ENCODE results near the gene SLIT1. TPM values are rescaled to one million over a fixed set of nuclear protein-coding genes. Genes with fewer than 3 reads are reported as not detected.

SLIT1 gene
- total RNA-seq, 4 donors from 2014 or later: under 0.01 to 0.78 (median 0.15) TPM

GRCh38 chr10:97169911-97170693, 15.7 kb downstream of the SLIT1 start:
- 41 to 52% methylated on average over 14 of the region's 14 CpGs for whole genome bisulfite sequencing, 2 donors
- peak in 1 of 2 donors; percentile 36 for TF ChIP-seq POLR2A (IDR thresholded peaks at IDR 0.05)
- peak in 2 of 6 experiments; percentile 16 to 30 for TF ChIP-seq CTCF (IDR thresholded peaks at IDR 0.05)

GRCh38 chr10:97169063-97169462, 16.7 kb downstream of the SLIT1 start:
- no peak for TF ChIP-seq POLR2A (IDR thresholded peaks at IDR 0.05)
- TF ChIP-seq CTCF (IDR thresholded peaks at IDR 0.05): no peak
- Histone ChIP-seq H3K9me3 (no peaks in the 10 kb centered on the region), H3K36me3 (no peaks in the 10 kb centered on the region), H3K4me1 (no peaks in the 10 kb centered on the region), H3K27ac (no peak overlapping the region), H3K4me3 (replicated peaks in 1 of 3) (no peak overlapping the region), H3K27me3 (no peaks in the 10 kb centered on the region)
- intact Hi-C loops (cut with DNase I): no loop called here
- no peak for DNase-seq
- WGBS, 2 donors: 59 to 80% methylated on average over 3 to 5 of the region's 5 CpGs

More at GRCh38 chr10:97169911-97170693, 15.7 kb downstream of the SLIT1 start:
- no peaks in the 10 kb centered on the region for H3K36me3 ChIP-seq
- no peaks in the 10 kb centered on the region for H3K27me3 ChIP-seq
- H3K27ac ChIP-seq: no peak overlapping the region
- peak; percentile 87 to 93 for DNase-seq
- no peaks in the 10 kb centered on the region for H3K9me3 ChIP-seq
- peak overlapping the region in 1 of 3 donors; percentile 14 for H3K4me3 ChIP-seq (replicated peaks in 1 of 3)
- intact Hi-C loops (cut with DNase I): no loop called here
- no peaks in the 10 kb centered on the region for H3K4me1 ChIP-seq

GRCh38 chr10:97168645-97169044, 17.1 kb downstream of the SLIT1 start:
- no peak overlapping the region for H3K4me3 ChIP-seq (replicated peaks in 1 of 3)
- no peaks in the 10 kb centered on the region for H3K9me3 ChIP-seq
- TF ChIP-seq CTCF (IDR thresholded peaks at IDR 0.05): no peak
- TF ChIP-seq POLR2A (IDR thresholded peaks at IDR 0.05): no peak
- WGBS, 2 donors: 93% methylated on average over 2 of the region's 2 CpGs
- no peaks in the 10 kb centered on the region for H3K27me3 ChIP-seq
- no peak for DNase-seq
- H3K27ac ChIP-seq: no peak overlapping the region
- H3K4me1 ChIP-seq: no peaks in the 10 kb centered on the region
- intact Hi-C loops (cut with DNase I): no loop called here
- H3K36me3 ChIP-seq: no peaks in the 10 kb centered on the region

- Histone ChIP-seq H3K27me3 (no peaks in the 10 kb centered on the region), H3K36me3 (no peaks in the 10 kb centered on the region), H3K9me3 (no peaks in the 10 kb centered on the region), H3K27ac (no peak overlapping the region), H3K4me3 (replicated peaks in 1 of 3) (no peak overlapping the region), H3K4me1 (no peaks in the 10 kb centered on the region)
- no peak for DNase-seq
- intact Hi-C loops (cut with DNase I): no loop called here
- WGBS, 2 donors: 84 to 87% methylated on average over 8 of the region's 8 CpGs
- no peak for TF ChIP-seq CTCF (IDR thresholded peaks at IDR 0.05)
- no peak for TF ChIP-seq POLR2A (IDR thresholded peaks at IDR 0.05)
Measured at GRCh38 chr10:97165499-97165898, 20.3 kb downstream of the SLIT1 start.

GRCh38 chr10:97163781-97164501, 21.8 kb downstream of the SLIT1 start:
- H3K27me3 ChIP-seq: no peaks in the 10 kb centered on the region
- H3K4me1 ChIP-seq: no peaks in the 10 kb centered on the region
- intact Hi-C loops (cut with DNase I): no loop called here
- no peaks in the 10 kb centered on the region for H3K9me3 ChIP-seq
- 85 to 86% methylated on average over 12 to 17 of the region's 17 CpGs for WGBS, 2 donors
- H3K4me3 ChIP-seq (replicated peaks in 1 of 3): no peak overlapping the region
- no peak for DNase-seq
- no peak overlapping the region for H3K27ac ChIP-seq
- no peaks in the 10 kb centered on the region for H3K36me3 ChIP-seq
- no peak for TF ChIP-seq CTCF (IDR thresholded peaks at IDR 0.05)
- TF ChIP-seq POLR2A (IDR thresholded peaks at IDR 0.05): no peak

Measured in thyroid gland (tissue), 4 donors.